Activated CD8-positive, alpha-beta T cell treated with anti-CD3 and anti-CD28 coated beads for 36 hours (primary cell): ENCODE data around the gene TAF3. TPM values are rescaled to one million over a fixed set of nuclear protein-coding genes. Genes with fewer than 3 reads are reported as not detected.
A peak's percentile ranks its signal among the peaks of the same experiment; 100 is the strongest.

Source experiments
- ATAC-seq: fragments of 200-7000 bp; cut with Tn5 transposase; one replicate; pipeline ENCODE4 v1.10.0; 2021; ENCODE audit warnings: mild to moderate bottlenecking, moderate library complexity
- CTCF ChIA-PET: fragments of 350-600 bp; sonication (Branson Sonifier 250); formaldehyde crosslinking; loops from one replicate; lab custom pipeline; 2021; ENCODE audit warnings: antibody characterized with exemption; lab: Charles Lee
- POLR2A ChIA-PET: fragments of 350-600 bp; sonication (Branson Sonifier 250); formaldehyde crosslinking; loops from one replicate; lab custom pipeline; 2021; ENCODE audit warnings: antibody characterized with exemption; lab: Charles Lee
- DNase-seq: peaks from one replicate; pipeline ENCODE4 v3.0.0-alpha.2; 2020
- H3K27ac Mint-ChIP-seq: one replicate; pipeline ENCODE4 v1.8.0; 2021; ENCODE audit warnings: mild to moderate bottlenecking, mixed read lengths
- H3K27me3 Mint-ChIP-seq: one replicate; pipeline ENCODE4 v1.8.0; 2021; ENCODE audit warnings: mixed read lengths
- H3K36me3 Mint-ChIP-seq: one replicate; pipeline ENCODE4 v1.8.0; 2021; ENCODE audit warnings: low read depth, mixed read lengths
- H3K4me1 Mint-ChIP-seq: one replicate; pipeline ENCODE4 v1.8.0; 2021; ENCODE audit warnings: low read depth, mixed read lengths
- H3K4me3 Mint-ChIP-seq: one replicate; pipeline ENCODE4 v1.8.0; 2021; ENCODE audit warnings: mild to moderate bottlenecking, moderate library complexity, mixed read lengths
- H3K9me3 Mint-ChIP-seq: one replicate; pipeline ENCODE4 v1.8.0; 2021; ENCODE audit warnings: mixed read lengths
- CTCF ChIP-seq: fragments of 200-600 bp; IDR thresholded peaks from one replicate; pipeline ENCODE4 v1.8.0; 2022; ENCODE audit warnings: antibody characterized with exemption, mild to moderate bottlenecking
- intact Hi-C: fragments of 100-400 bp; cut with micrococcal nuclease; formaldehyde crosslinking; loops from one replicate; pipeline ENCODE4 v1.10.0; 2022
- total RNA-seq, 2 experiments: library from RNA; stranded (reverse); gene quantifications; one replicate each; pipeline ENCODE4 v1.2.3, GENCODE V29; 2021

The TAF3 gene
- total RNA-seq, 2 experiments from 2014 or later: 12.5 to 12.7 TPM

- no peaks in the 10 kb centered on the region for H3K9me3 Mint-ChIP-seq
- ChIA-PET CTCF (interaction anchor here (0.6 kb wide), 1 partner anchor 98 kb away, joined by 3 read pairs; no protein-coding TSS in a partner anchor), POLR2A (interaction anchor here (1.2 to 1.5 kb wide), 3 partner anchors 9 to 12 kb away, joined by 3 to 9 read pairs (median 4); no protein-coding TSS in a partner anchor)
- DNase-seq (peak; percentile 50), ATAC-seq (no peak)
- no peak for TF ChIP-seq CTCF
- H3K4me3 Mint-ChIP-seq: peak overlapping the region; percentile 62
- intact Hi-C loops: loop anchor here (5.0 to 10.0 kb wide), 3 partner anchors 177 to 1156 kb away; no protein-coding TSS in a partner anchor
- no peaks in the 10 kb centered on the region for H3K36me3 Mint-ChIP-seq
- H3K27me3 Mint-ChIP-seq: peaks cover 55% of the 10 kb centered on the region
- peaks cover 52% of the 10 kb centered on the region for H3K4me1 Mint-ChIP-seq
- H3K27ac Mint-ChIP-seq: no peak overlapping the region
These were observed 230.9 kb downstream of the TAF3 start for GRCh38 chr10:8049045-8049864.

- Mint-ChIP-seq H3K27ac (no peak overlapping the region), H3K27me3 (peaks cover 47% of the 10 kb centered on the region), H3K9me3 (no peaks in the 10 kb centered on the region), H3K36me3 (peaks cover 1% of the 10 kb centered on the region), H3K4me3 (peak overlapping the region; percentile 63), H3K4me1 (peaks cover 45% of the 10 kb centered on the region)
- DNase-seq (no peak), ATAC-seq (no peak)
- ChIA-PET CTCF (no interaction called here), POLR2A (interaction anchor here (1.2 to 1.5 kb wide), 4 partner anchors 8 to 13 kb away, joined by 3 to 9 read pairs (median 4); no protein-coding TSS in a partner anchor)
- intact Hi-C loops: loop anchor here (5.0 to 10.0 kb wide), 5 partner anchors 178 to 1155 kb away; no protein-coding TSS in a partner anchor
- TF ChIP-seq CTCF: no peak
These were observed 231.7 kb downstream of the TAF3 start for GRCh38 chr10:8049865-8050555.

- DNase-seq (peak; percentile 58), ATAC-seq (no peak)
- TF ChIP-seq CTCF: no peak
- CTCF ChIA-PET: interaction anchor here (0.6 kb wide), 1 partner anchor 305 kb away, joined by 3 read pairs; no protein-coding TSS in a partner anchor
- peaks cover 38% of the 10 kb centered on the region for H3K4me1 Mint-ChIP-seq
- peaks cover 3% of the 10 kb centered on the region for H3K36me3 Mint-ChIP-seq
- H3K27me3 Mint-ChIP-seq: peaks cover 41% of the 10 kb centered on the region
- intact Hi-C loops: loop anchor here (10.0 kb wide), 2 partner anchors 354 to 1044 kb away; no protein-coding TSS in a partner anchor
- POLR2A ChIA-PET: interaction anchor here (0.8 to 1.5 kb wide), 3 partner anchors 9 to 282 kb away, joined by 3 to 4 read pairs (median 3); no protein-coding TSS in a partner anchor
- H3K27ac Mint-ChIP-seq: no peak overlapping the region
- peak overlapping the region; percentile 63 for H3K4me3 Mint-ChIP-seq
- H3K9me3 Mint-ChIP-seq: no peaks in the 10 kb centered on the region
These were observed 232.3 kb downstream of the TAF3 start for GRCh38 chr10:8050556-8051108.

GRCh38 chr10:8051109-8051821, 233.0 kb downstream of the TAF3 start:
- DNase-seq: no peak
- Mint-ChIP-seq H3K9me3 (no peaks in the 10 kb centered on the region), H3K27ac (no peak overlapping the region), H3K4me3 (peak overlapping the region; percentile 63), H3K27me3 (peaks cover 35% of the 10 kb centered on the region), H3K4me1 (peaks cover 32% of the 10 kb centered on the region), H3K36me3 (peaks cover 4% of the 10 kb centered on the region)
- POLR2A ChIA-PET: interaction anchor here (0.6 to 1.5 kb wide), 3 partner anchors 9 to 837 kb away, joined by 3 read pairs; no protein-coding TSS in a partner anchor
- TF ChIP-seq CTCF: no peak
- ATAC-seq: no peak
- intact Hi-C loops: loop anchor here (10.0 kb wide), 2 partner anchors 354 to 1044 kb away; no protein-coding TSS in a partner anchor
- CTCF ChIA-PET: interaction anchor here (0.6 kb wide), 1 partner anchor 304 kb away, joined by 3 read pairs; no protein-coding TSS in a partner anchor
